Pons (tissue), 1 donor: ENCODE measurements around the gene COL6A1.

Experiments used
- DNase-seq: peaks from one replicate; pipeline ENCODE4 v3.0.0-alpha.2; 2016; ENCODE audit warnings: low spot score

Gene COL6A1

DNA sequence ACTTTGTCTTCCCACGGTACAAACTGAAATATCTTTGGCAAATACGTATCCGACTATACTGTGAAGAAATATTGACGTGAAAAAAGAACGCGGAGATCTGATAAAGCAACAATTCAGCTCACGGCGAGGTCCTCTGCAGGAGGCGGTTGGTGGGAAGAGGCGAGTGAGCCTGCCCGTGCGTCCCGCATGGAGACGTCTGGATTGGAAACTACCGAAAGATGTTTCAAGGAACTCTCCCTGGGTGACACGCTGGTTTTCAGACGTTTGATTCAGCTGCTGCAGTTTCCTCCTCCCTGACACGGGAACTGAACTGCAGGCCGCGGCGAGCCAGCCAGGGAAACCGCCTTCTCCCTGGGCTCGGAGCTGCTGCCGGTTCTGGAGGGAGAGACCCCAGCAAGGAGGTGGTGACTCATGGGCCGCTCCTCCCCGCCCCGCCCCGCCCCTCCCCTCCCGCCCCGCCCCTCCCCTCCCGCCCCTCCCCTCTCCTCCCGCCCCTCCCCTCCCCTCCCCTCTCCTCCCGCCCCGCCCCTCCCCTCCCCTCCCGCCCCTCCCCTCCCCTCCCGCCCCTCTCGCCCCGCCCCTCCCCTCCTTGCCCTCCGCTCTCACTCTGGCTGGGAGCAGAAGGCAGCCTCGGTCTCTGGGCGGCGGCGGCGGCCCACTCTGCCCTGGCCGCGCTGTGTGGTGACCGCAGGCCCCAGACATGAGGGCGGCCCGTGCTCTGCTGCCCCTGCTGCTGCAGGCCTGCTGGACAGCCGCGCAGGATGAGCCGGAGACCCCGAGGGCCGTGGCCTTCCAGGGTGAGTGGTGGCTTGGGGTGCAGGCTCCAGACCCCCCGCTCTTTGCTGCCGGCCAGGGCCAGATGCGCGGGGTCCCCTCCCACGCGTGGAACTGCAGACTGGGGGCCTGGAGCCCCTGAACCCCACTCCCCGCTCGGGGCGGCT is at the start of gene COL6A1:
Gene COL6A1, plus strand, starts transcription at position 620 of the 941 bp plus-strand sequence. Its CDS starts 81 bp downstream, at position 701.
- peak; percentile 43 for DNase-seq

- DNase-seq = no peak
These were observed 48.6 kb upstream of the COL6A1 start for GRCh38 chr21:45932922-45933502.

- no peak for DNase-seq
These were observed 47.5 kb upstream of the COL6A1 start for GRCh38 chr21:45934085-45934484.

DNA sequence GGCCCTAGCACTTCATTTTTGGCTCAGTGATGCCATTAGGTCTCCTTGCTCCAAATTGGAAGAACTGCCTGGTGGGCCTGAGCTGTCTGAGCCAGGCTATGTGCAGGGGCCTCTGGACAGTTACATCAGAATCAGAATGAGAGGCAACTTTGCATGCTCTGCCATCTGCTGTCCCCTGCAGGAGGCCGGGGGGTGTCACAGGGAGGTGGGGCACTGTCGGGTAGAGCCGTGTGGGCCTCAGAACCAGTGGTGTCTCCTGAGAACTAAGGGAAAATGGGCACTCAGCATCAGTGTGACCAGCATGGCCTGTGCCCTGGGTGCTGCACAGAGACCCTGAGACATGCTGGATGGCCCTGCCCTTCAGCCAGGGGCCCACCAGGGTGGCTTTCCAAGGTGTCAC is 47.0 kb upstream of the COL6A1 start:
- DNase-seq = no peak

- DNase-seq = no peak
These were observed 45.9 kb upstream of the COL6A1 start for GRCh38 chr21:45935628-45936027.

GRCh38 chr21:45937721-45938452 is 43.7 kb upstream of the COL6A1 start:
- no peak for DNase-seq

GRCh38 chr21:45938453-45938755 is 43.2 kb upstream of the COL6A1 start:
- DNase-seq = no peak

GRCh38 chr21:45938811-45939520 is 42.6 kb upstream of the COL6A1 start:
- DNase-seq = no peak

- no peak for DNase-seq
These were observed 42.0 kb upstream of the COL6A1 start for GRCh38 chr21:45939521-45940045.

DNA sequence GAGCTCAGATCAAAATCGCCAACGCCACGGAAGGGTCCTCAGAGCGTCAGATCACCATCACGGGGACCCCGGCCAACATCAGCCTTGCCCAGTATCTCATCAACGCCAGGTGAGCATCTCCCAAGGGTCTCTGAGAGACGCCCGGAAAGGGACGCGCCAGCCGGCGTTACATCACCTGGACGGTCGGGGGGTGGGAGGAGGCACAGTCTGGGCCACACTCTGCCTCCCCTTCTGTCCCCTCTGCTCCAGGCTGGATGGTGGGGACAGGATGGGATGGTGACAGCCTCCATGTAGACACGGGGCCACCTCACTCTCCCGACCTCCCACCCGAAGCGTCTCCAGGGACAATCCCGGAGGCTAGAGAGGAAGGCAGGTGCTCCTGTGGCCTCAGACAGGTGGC is 41.5 kb upstream of the COL6A1 start:
- DNase-seq = no peak

DNA sequence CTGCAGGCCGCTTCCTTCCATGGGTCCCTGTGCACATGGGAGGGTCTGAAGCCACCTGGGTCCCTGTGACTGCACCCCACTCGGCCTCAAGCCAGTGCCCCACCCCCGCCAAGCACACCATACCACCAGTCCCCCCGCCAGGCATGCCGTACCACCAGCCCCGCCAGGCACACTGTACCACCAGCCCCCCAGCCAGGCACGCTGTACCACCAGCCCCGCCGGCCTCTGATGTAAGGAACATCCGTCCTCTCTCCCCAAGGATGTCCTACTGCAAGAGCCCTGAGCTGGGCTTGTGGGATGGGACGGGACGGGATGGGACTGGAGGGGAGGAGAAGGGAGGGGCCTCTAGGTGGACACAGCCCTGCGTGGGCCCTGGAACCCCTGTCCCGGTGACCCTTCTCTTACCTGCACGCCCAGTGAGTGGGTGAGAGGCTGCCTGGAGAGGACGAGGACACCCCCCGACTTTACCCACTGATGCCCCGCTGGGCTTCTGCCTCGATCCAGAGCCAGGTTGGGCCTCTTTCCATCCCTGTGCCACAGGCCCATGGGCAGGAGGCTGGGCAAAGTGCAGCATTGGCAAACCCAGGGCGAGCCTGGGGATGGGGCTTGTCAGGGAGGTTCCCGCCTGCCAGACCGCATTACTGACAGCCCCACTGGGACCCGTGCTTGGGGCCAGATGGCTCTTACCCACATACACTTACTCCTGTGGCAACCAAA is 40.8 kb upstream of the COL6A1 start:
- no peak for DNase-seq

GRCh38 chr21:45941338-45941710 is 40.2 kb upstream of the COL6A1 start:
- no peak for DNase-seq

- DNase-seq = no peak
These were observed 39.6 kb upstream of the COL6A1 start for GRCh38 chr21:45941717-45942546.

DNA sequence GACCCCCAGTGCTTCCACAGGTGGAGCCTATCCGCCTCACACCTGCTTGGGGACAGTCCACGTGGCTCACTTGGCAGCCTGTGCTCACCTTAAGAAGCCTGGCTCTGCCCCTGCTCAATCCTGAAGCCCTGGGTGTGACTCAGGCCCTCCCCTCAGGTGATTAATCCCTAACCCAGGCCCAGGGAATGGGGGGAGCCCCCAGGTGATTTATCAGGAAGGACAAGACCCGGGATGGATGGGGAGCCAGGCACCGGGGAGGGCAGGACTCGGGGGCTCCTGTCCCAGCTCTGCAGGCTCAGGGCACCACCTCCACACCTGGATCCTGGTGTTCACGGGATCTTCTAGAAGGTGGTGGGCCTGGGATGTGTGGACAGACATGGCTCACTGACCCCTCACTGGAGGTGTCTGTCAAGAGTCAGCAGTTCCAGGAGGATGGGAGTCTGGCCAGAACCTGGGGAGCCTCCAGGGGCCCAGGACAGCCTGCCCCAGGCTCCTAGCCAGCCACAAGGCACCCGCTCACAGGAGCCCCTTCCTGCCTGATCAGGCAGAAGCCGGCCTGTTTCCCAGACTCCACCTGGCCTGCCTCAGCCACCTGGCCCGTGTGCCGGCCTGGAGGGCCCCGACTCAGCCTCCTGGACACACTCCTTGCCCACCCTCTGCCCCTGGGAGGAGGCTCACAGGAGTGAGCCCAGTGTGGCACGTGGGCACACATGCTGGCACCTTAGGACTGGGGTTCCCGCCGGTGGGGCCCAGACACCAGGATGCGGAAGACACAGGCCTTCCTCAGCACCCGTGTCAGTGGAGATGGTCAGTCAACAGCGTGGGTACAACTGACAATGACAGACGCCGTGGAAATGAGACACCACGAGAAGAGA is 38.6 kb upstream of the COL6A1 start:
- DNase-seq = no peak

DNA sequence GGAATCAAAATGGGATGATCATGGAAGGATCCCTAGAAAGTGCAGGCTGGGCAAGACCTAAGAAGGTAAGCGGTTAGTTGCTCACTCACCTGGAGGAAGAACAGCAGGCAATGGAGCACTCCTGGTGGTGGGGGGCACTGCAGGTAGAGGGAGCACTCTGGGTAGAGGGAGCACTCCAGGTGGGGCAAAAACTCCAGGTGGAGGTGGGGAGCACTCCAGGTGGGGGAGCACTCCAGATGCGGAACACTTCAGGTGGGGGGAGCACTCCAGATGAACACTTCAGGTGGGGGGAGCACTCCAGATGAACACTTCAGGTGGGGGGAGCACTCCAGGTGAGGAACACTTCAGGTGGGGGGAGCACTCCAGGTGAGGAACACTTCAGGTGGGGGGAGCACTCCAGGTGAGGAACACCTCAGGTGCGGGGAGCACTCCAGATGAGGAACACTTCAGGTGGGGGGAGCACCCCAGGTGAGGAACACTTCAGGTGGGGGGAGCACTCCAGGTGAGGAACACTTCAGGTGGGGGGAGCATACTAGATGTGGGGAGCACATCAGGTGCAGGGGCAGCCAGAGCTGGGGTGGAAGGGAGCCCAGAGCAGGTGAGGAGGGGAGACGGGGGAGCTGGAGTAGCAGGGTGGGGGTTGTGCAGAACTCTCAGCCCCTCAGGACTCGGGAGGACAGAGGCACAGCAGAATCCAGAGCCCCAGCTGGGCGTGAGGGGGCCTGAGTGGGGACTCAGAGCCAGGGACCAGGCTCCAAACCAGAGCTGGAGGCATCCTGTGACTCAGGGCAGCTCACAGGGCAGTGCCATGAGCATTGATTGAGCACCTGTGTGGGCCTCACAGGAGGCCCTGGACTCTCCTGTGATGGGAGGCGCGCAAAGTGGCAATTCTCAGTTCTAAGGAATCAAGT is 37.7 kb upstream of the COL6A1 start:
- no peak for DNase-seq

- DNase-seq = no peak
These were observed 37.0 kb upstream of the COL6A1 start for GRCh38 chr21:45944601-45945000.

DNA sequence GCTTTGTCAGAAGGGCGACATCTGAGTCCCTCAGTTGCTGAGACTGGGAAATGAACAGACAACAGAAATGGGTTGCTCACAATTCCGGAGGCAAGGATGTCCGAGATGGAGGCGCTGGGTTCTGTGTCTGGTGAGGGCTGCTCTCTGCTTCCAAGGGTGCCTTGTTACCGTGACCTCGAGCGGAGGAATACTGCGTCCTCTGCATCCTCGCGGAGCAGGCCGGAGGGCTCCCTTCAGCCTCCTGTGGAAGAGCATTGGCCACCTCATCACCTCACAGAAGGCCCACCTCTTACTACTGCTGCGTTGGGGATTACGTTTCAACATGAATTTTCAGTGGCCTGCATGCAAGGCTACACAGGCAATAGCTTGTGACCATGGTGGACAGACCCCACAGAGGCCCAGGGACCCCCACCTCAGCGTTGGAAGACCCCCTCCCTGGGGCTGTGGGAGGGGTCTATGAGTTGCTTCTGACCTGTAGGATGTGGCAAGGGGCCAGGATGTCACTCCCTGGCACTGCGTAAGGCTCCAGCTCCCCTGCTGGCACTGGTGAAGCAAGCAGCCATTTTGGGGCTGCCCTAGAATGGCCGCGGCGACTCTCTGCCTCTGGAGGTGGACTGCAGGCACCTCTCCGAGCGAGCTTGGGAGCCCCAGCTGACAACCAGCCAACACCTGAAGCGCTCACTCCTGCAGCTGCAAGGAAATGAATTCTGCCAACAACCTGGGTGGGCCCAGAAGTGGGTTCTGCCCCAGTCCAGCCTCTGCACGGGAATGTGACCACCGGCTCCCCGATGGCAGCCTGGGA is 36.3 kb upstream of the COL6A1 start:
- DNase-seq = no peak

- no peak for DNase-seq
These were observed 35.7 kb upstream of the COL6A1 start for GRCh38 chr21:45945868-45946210.
